GM21423 (cell line): ENCODE measurements around the gene SSX1.
"Not testable (repeated sequence)": the region's sequence is repeated elsewhere in the genome, so short reads cannot be mapped to it uniquely, and the experiment has no call there.

Experiments
- ATAC-seq: cut with Tn5 transposase; IDR thresholded peaks from one replicate; pipeline ENCODE4 v1.9.1; 2021; ENCODE audit warnings: mild to moderate bottlenecking, moderate library complexity; ENCODE audit not compliant: unreplicated experiment

Gene SSX1, protein sequence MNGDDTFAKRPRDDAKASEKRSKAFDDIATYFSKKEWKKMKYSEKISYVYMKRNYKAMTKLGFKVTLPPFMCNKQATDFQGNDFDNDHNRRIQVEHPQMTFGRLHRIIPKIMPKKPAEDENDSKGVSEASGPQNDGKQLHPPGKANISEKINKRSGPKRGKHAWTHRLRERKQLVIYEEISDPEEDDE

DNA sequence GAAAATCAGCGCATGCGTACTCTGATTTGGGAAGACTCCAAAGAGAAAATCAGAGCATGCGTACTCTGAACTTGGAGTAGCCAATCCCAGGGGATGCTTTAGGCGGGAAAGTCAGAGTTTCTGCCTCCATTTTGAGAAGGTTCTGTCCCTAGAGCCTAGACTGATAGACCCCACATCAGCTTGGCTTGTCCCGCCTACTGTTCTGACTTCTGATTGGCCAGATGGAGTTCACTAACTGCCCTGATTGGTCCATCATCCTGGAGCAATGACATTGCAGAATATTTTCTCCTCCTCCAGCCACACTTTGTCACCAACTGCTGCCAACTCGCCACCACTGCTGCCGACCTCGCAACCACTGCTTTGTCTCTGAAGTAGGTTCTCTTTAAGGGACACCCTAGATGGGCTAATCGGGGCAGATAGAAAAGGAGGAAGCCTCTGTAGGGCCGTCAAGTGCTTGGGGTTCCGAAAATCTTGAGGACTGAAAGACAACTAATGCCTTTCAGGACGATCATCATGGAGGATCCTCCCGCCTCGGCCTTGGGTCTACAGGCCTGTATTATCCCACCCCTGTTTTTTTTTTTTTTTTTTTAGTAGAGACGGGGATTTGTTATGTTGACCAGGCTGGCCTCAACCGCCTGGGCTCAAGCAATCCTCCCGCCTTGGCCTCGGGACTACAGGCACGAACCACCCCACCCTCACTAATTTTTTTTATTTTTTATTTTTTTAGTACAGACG lies at the start of gene SSX1:
Gene SSX1 (plus strand): TSS at position 331 of the 735 bp plus-strand sequence. CDS start 1,850 bp downstream, outside the sequence.
- ATAC-seq = not testable (repeated sequence)

DNA sequence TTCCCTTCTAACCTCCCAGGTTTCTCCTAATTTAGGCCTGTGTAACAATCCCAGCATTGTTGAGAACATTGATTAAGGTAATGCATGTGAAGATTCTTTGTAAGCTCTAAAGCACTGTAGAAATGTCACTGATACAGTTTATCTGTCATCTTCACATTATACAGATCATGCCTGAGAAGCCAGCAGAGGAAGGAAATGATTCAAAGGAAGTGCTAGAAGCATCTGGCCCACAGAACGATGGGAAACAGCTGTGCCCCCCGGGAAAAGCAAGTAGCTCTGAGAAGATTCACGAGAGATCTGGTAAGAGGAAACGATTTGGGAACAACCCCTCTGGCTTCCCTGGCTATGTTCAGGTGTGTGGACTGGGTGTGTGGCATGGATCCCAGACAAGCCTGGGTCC lies 40.9 kb upstream of the SSX1 start:
- ATAC-seq = not testable (repeated sequence)

DNA sequence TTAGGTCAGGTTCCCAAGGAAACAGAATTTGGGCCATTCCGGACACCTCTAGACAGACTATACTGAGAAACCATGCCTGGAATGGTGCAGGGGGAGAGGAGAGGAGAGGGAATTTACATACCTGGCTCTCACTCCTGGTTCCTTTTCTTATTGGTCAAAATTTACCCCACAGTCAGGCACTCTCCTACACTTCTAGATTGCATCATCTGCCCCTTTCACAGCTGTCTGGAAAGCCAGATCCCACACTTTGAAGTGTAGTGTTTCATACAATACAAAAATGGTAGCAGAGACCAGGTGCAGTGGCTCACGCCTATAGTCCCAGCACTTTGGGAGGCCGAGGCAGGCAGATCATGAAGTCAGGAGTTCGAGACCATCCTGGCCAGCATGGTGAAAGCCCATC lies 31.0 kb upstream of the SSX1 start:
- ATAC-seq = not testable (repeated sequence)

DNA sequence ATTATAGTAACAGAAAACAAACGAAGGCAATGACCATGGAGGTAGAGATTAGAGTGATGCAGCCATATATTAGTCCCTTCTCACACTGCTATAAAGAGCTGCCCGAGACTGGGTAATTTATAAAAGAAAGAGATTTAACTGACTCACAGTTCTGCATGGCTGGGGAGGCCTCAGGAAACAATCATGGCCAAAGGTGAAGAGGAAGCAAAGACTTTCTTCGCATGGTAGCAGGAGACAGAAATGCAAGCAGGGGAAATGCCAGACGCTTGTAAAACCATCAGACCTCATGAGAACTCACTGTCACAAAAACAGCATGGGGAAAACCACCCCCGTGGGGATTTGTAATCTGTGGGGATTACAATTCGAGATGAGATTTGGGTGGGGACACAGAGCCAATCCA lies 2.2 kb upstream of the SSX1 start:
- not testable (repeated sequence) for ATAC-seq

DNA sequence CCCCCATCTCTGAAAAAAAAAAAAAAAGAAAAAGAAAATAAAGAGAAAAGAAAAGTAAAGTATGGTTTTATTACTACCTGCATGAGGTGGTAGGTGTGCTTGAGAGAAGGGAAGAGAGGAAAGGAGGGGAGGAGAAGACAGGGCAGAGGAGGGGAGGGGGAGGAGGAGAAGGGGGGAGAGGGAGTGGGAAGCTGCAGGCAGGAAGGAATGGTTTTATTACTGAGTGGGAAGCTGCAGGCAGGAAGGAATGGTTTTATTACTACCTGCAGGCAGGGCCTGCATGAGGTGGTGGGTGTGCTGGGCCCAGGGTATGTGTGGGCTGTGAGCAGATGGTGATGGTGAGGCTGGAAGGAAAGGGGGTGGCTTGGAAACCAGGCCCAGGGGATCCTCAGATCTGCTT lies 19.2 kb downstream of the SSX1 start:
- ATAC-seq = not testable (repeated sequence)

DNA sequence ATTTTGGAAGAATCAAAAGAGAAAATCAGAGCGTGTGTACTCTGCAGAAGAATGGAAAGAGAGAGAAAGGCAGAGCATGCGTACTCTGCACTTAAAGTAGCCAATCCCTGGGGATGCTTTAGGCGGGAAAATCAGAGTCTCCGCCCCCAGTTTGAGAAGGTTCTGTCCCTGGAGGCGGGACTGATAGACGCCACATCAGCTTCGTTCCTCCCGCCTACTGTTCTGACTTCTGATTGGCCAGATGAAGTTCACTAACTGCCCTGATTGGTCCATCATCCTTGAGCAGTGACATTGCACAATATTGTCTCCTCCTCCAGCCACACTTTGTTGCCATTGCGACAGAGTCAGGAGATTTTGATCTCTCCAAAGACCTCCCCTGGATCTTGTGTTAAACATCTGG lies 23.8 kb downstream of the SSX1 start:
- no peak for ATAC-seq

DNA sequence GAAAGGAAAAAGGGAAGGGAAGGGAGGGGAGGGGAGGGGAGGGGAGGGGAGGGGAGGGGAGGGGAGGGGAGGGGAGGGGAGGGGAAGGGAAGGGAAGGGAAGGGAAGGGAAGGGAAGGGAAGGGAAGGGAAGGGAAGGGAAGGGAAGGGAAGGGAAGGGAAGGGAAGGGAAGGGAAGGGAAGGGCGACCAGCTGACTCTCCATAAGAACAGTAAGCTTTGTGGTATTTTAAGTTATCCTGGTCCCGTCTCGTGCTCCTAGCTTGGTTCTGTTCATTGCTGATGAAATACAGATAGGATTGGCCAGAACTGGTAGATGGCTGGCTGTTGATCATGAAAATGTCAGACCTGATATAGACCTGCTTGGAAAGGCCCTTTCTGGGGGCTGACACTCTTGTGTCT lies 25.5 kb downstream of the SSX1 start:
- not testable (repeated sequence) for ATAC-seq

DNA sequence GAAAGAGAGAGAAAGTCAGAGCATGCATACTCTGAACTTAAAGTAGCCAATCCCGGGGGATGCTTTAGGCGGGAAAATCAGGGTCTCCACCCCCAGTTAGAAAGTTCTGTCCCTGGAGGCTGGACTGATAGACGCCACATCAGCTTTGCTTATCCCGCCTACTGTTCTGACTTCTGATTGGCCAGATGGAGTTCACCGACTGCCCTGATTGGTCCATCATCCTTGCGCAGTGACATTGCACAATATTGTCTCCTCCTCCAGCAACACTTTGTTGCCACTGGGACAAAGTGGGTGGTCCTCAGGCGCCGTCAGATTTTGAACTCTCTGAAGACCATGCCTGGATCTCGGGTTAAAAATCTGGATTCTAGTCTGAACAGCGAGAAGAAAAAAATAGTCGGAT lies 51.0 kb downstream of the SSX1 start:
- ATAC-seq = no peak

DNA sequence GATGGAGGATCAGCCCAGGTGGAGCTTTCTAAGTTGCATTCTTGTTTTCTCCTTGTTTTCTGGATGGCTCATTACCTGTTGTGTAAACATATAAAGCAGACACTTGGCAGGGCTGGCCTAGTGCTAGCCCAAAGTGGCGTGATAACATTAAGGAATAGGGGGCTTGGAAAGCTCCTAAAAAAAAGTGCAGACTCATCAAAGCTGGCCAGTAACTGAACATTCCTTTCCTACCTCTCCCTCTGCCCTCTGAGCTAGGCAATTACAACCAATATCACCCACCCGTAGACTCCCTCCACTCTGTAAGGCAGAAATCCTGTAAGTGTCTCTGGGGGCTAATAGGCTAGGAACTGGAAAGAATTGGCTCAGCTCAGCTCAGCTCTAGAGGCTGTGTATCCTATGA lies 58.8 kb downstream of the SSX1 start:
- ATAC-seq = not testable (repeated sequence)
